ENCODE measurements around the gene NGDN.

NGDN gene

DNA sequence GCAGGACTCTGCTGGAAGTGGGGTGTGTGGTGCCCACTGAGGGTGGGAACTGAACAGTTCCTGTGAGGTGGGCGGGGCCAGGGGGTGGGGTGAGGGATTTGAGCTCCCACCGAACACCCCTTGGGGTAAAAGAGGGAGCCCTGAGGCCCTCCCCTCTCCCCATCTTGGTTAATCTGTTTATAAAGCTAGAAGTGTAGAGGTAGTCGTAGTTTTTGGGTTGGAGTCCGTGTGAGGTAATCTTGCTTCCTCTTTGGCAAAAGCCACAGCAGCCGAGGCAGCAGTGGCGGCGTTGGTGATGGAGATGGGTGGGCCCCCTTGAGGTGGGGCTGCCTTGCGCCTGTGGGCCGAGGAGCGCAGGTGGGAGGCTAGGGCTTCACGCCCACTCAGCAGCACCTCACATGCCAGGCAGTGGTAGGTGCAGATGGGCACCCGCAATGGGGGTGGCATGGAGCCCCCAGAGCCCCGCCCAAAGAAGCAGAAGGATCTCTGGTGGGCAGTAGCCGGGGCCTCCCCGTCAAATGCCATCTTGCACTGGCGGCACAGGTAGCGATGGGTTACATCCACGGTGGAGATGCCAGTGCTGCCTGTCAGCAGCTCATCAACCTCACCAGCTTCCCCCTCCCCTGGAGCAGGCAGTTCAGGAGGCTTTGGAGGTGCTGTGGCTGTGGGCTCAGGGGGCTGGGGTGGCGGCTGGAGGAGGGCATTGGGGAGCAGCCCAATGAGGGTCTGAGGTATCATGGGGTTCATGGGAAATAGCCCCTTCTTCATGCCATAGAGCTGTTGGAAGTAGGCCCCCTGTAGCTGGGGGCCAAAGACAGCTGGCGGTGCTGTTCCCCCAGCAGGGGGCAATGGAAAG is 52.5 kb downstream of the NGDN start:
- no peak for DNase-seq (ENCODE audit: low spot score)

- no peak for DNase-seq (ENCODE audit: low spot score)
Measured at GRCh38 chr14:23522643-23523198, 53.2 kb downstream of the NGDN start.

DNA sequence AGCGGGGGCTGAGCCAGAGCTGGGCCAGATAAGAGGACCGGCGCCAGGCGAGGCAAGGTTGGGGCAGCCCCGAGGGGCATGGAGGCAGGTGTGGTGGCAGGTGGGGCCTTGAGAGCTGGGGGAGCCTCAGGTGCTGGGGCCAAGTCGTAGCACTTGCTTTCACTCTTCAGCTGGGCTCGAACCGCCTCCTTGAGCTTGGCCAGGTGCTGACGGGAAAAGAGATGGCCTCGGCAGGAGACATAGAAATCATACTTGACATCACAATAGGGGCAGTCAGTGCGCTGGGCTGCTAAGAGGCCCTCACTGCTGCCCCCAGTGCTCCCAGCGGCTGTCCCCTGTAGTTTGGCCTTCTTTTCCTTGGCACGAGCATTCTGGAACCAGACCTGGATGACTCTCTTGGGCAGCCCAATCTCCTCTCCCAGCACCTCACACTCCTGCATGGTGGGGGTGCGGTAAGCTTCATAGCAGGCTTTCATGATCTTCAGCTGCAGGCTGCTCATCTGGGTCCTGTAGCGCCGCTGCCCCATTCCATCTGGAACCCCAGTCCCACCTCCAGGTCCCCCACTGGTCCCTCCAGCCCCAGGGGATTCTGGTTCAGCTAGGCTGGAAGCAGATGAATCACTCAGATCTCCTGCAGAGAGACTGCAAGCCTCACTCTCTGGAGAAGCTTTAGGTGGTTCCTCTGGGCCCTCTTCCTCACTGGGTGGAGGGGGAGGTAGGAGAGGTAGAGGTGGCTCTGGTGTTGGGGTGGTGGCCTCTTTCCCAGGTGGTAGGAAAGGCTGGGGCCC is 53.9 kb downstream of the NGDN start:
- no peak for DNase-seq (ENCODE audit: low spot score)

DNA sequence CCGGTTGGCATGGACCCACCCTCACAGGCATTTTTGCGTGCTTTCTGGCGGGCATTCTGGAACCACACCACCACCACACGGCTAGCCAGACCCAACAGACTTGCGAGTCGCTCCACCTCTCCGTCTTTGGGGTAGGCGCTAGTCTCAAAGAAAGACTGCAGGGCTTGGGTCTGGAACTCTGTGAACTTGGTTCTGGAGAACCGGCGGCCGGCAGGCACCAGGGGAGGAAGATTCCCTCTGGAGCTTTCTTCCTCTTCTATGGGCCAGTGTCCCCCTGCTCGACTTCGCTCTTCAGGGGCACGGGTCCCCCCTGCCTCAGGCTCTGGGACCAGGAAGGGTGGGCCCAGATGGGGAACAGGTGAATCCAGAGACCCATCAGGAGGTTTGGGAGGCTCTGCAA is 55.5 kb downstream of the NGDN start:
- DNase-seq (ENCODE audit: low spot score) = no peak

- DNase-seq (ENCODE audit: low spot score) = no peak
Measured at GRCh38 chr14:23525611-23526010, 56.1 kb downstream of the NGDN start.
